ENCODE results near the gene DLEU7.

DNA sequence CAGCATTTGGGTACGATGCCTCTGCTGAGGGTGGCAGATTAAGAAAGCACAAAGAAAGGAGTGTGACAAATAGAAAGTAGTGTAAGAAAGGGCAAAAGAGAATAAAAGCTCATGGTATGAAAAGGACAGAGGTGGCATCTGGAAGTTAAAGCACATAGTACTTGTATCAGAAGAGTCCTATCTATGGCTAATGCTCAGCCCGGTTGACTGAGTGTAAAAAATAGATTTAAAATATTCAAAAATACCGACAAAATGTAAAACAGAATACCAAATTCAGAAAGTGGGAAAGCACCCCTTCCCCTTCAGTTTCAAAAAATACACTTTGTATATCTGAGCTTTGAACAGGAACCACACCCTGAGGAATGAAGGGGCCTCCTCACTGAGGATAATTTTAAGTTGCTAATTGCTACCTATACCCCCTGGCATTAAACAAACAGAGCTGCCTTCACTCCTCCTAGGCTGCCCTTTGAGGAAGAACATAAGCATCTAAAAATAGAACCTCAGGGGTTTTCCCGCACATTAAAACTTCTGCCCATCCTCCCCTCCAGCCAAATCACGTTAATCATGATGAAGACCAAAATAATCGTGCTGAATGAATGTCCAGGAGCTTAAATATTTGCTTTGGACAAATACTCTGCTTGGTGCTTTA, 43.3 kb downstream of the DLEU7 start:
- TF ChIP-seq, protein P1, sequence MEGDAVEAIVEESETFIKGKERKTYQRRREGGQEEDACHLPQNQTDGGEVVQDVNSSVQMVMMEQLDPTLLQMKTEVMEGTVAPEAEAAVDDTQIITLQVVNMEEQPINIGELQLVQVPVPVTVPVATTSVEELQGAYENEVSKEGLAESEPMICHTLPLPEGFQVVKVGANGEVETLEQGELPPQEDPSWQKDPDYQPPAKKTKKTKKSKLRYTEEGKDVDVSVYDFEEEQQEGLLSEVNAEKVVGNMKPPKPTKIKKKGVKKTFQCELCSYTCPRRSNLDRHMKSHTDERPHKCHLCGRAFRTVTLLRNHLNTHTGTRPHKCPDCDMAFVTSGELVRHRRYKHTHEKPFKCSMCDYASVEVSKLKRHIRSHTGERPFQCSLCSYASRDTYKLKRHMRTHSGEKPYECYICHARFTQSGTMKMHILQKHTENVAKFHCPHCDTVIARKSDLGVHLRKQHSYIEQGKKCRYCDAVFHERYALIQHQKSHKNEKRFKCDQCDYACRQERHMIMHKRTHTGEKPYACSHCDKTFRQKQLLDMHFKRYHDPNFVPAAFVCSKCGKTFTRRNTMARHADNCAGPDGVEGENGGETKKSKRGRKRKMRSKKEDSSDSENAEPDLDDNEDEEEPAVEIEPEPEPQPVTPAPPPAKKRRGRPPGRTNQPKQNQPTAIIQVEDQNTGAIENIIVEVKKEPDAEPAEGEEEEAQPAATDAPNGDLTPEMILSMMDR (IDR thresholded peaks at IDR 0.05): no peak
- TF ChIP-seq POLR2A (IDR thresholded peaks at IDR 0.05): no peak

All from Peyer's patch (tissue), 4 donors.